Kidney epithelial cell (primary cell): Measurements from ENCODE around the gene LRRN3. TPM values are rescaled to one million over a fixed set of nuclear protein-coding genes. Genes with fewer than 3 reads are reported as not detected.

Source experiments
- DNase-seq: peaks from one replicate; pipeline ENCODE4 v3.0.0-alpha.2; 2010; ENCODE audit warnings: low read depth
- H3K27me3 ChIP-seq: 2 replicates; pipeline ENCODE4 v1.6.0; 2011; ENCODE audit warnings: low read length; ENCODE audit not compliant: control insufficient read depth, insufficient read depth
- H3K36me3 ChIP-seq: 2 replicates; pipeline ENCODE4 v1.5.1; 2011; ENCODE audit warnings: low read length; ENCODE audit not compliant: control insufficient read depth, insufficient read depth
- H3K4me3 ChIP-seq: 2 replicates; pipeline ENCODE4 v1.5.1; 2011; ENCODE audit warnings: low read depth, mild to moderate bottlenecking, control low read depth, low read length
- CTCF ChIP-seq: IDR thresholded peaks from 2 replicates; pipeline ENCODE4 v1.5.1; 2011; ENCODE audit warnings: mild to moderate bottlenecking, moderate library complexity, low read length, control low read depth, inconsistent platforms; ENCODE audit not compliant: insufficient read depth, poor library complexity, severe bottlenecking
- total RNA-seq: library from RNA; depleted of rRNA; stranded (reverse); fragments of >200 nt; gene quantifications from 2 replicates; pipeline ENCODE4 v1.2.3, GENCODE V29; 2015

The LRRN3 gene
- total RNA-seq, 1 donor from 2014 or later: 0.38 TPM

GRCh38 chr7:111049971-111050680, 40.8 kb upstream of the LRRN3 start:
- Histone ChIP-seq H3K36me3 (no peaks in the 10 kb centered on the region), H3K27me3 (no peaks in the 10 kb centered on the region), H3K4me3 (no peak overlapping the region)
- no peak for DNase-seq
- no peak for TF ChIP-seq CTCF

GRCh38 chr7:111050875-111051416, 40.0 kb upstream of the LRRN3 start:
- DNase-seq: no peak
- no peaks in the 10 kb centered on the region for H3K27me3 ChIP-seq
- no peak for TF ChIP-seq CTCF

GRCh38 chr7:111051832-111052231, 39.1 kb upstream of the LRRN3 start:
- H3K36me3 ChIP-seq: no peaks in the 10 kb centered on the region
- H3K27me3 ChIP-seq: no peaks in the 10 kb centered on the region
- no peak for DNase-seq
- no peak overlapping the region for H3K4me3 ChIP-seq
- TF ChIP-seq CTCF: no peak

More at GRCh38 chr7:111050875-111051416, 40.0 kb upstream of the LRRN3 start:
- Histone ChIP-seq H3K4me3 (no peak overlapping the region), H3K36me3 (no peaks in the 10 kb centered on the region)

- no peak for TF ChIP-seq CTCF
- Histone ChIP-seq H3K27me3 (no peaks in the 10 kb centered on the region), H3K4me3 (no peak overlapping the region), H3K36me3 (no peaks in the 10 kb centered on the region)
- DNase-seq: no peak
Observed at GRCh38 chr7:111053035-111053434, 37.9 kb upstream of the LRRN3 start.

- Histone ChIP-seq H3K27me3 (no peaks in the 10 kb centered on the region), H3K36me3 (no peaks in the 10 kb centered on the region), H3K4me3 (no peak overlapping the region)
- DNase-seq: no peak
- no peak for TF ChIP-seq CTCF
Observed at GRCh38 chr7:111056371-111056770, 34.6 kb upstream of the LRRN3 start.

- H3K36me3 ChIP-seq: no peaks in the 10 kb centered on the region
- no peak for TF ChIP-seq CTCF
- no peak overlapping the region for H3K4me3 ChIP-seq
- DNase-seq: no peak
- H3K27me3 ChIP-seq: no peaks in the 10 kb centered on the region
Observed at GRCh38 chr7:111057066-111057465, 33.9 kb upstream of the LRRN3 start.
